Endothelial cell of umbilical vein (primary cell): Measurements from ENCODE around the gene CTXND1. TPM values are rescaled to one million over a fixed set of nuclear protein-coding genes. Genes with fewer than 3 reads are reported as not detected.

ENCODE experiments used
- BruUV-seq: library from RNA; stranded (reverse); fragments of 400-500 nt; replicated peaks from 2 replicates; lab custom pipeline; 2021; lab: Mats Ljungman, UMichigan
- CTCF ChIA-PET: fragments of 300-600, 350-600 bp; sonication (Branson Sonifier 250); formaldehyde crosslinking; loops from one replicate; lab custom pipeline; 2021; ENCODE audit warnings: antibody characterized with exemption, inconsistent platforms; lab: Charles Lee
- POLR2A ChIA-PET: fragments of 300-600, 350-600 bp; sonication (Branson Sonifier 250); formaldehyde crosslinking; loops from one replicate; lab custom pipeline; 2021; ENCODE audit warnings: antibody characterized with exemption, inconsistent platforms; lab: Charles Lee
- DNase-seq: peaks from one replicate; pipeline ENCODE4 v3.0.0-alpha.2; 2011; ENCODE audit warnings: low read depth, low spot score
- FAIRE-seq: peaks from 2 replicates; lab custom pipeline; 2011; peaks lifted over from hg19 to GRCh38; lab: Jason Lieb, UNC
- H2AFZ ChIP-seq: 2 replicates; pipeline ENCODE4 v1.6.0; 2012; ENCODE audit warnings: low read depth, low read length, control low read depth, inconsistent platforms
- H3K27ac ChIP-seq: 2 replicates; pipeline ENCODE4 v1.5.1; 2011; ENCODE audit warnings: low read depth, mild to moderate bottlenecking, control low read depth, low read length, moderate library complexity; ENCODE audit not compliant: insufficient read depth
- H3K27me3 ChIP-seq, 2 experiments: 2 replicates each; pipeline versions ENCODE4 v1.6.0 to v1.6.1; 2011; ENCODE audit warnings: low read length in 2 of 2, mixed read lengths in 1 of 2; ENCODE audit not compliant: control insufficient read depth in 2 of 2, insufficient read depth in 2 of 2
- H3K36me3 ChIP-seq, 2 experiments: 2 replicates in 1 of 2; 3 replicates in 1 of 2; pipeline ENCODE4 v1.5.1; 2011; ENCODE audit warnings: low read length in 2 of 2, mild to moderate bottlenecking in 1 of 2, moderate library complexity in 1 of 2; ENCODE audit not compliant: control insufficient read depth in 2 of 2, insufficient read depth in 2 of 2; ENCODE audit errors: extremely low read depth in 1 of 2
- H3K4me1 ChIP-seq: 3 replicates; pipeline ENCODE4 v1.5.1; 2011; ENCODE audit warnings: mild to moderate bottlenecking, low read length; ENCODE audit not compliant: control insufficient read depth, insufficient read depth; ENCODE audit errors: extremely low read depth
- H3K4me2 ChIP-seq: 2 replicates; pipeline ENCODE4 v1.6.1; 2011; ENCODE audit warnings: low read length, control low read depth, mixed read lengths; ENCODE audit not compliant: insufficient read depth
- H3K4me3 ChIP-seq, 3 experiments: fragments of 200-600 bp in 1 of 3; sonication (generic), shearing (Covaris generic) in 1 of 3; replicated peaks in 1 of 3; 2 replicates each; pipeline ENCODE4 v1.5.1; 2011 to 2016; ENCODE audit warnings: control low read depth in 3 of 3, low read length in 3 of 3, mild to moderate bottlenecking in 2 of 3, inconsistent platforms in 1 of 3, low read depth in 1 of 3, moderate library complexity in 1 of 3; ENCODE audit not compliant: insufficient read depth in 1 of 3
- H3K79me2 ChIP-seq: 2 replicates; pipeline ENCODE4 v1.6.0; 2012; ENCODE audit warnings: low read length, inconsistent platforms; ENCODE audit not compliant: control insufficient read depth, insufficient read depth
- H3K9ac ChIP-seq: replicated peaks from 2 replicates; pipeline ENCODE3; 2011; ENCODE audit warnings: low read length, control low read depth; ENCODE audit not compliant: insufficient read depth; ENCODE audit errors: extremely low read depth
- H3K9me1 ChIP-seq: replicated peaks from 3 replicates; pipeline ENCODE4 v1.6.0; 2011; ENCODE audit warnings: mild to moderate bottlenecking, low read length; ENCODE audit not compliant: control insufficient read depth, insufficient read depth; ENCODE audit errors: extremely low read depth
- H3K9me3 ChIP-seq: replicated peaks from 2 replicates; pipeline ENCODE4 v1.5.1; 2012; ENCODE audit warnings: low read length, inconsistent platforms; ENCODE audit not compliant: control insufficient read depth, insufficient read depth
- H4K20me1 ChIP-seq: replicated peaks from 2 replicates; pipeline ENCODE3; 2011; ENCODE audit warnings: mild to moderate bottlenecking, low read length; ENCODE audit not compliant: control insufficient read depth, insufficient read depth; ENCODE audit errors: extremely low read depth
- EZH2 ChIP-seq: IDR thresholded peaks from 2 replicates; pipeline ENCODE4 v1.6.1; 2012; ENCODE audit warnings: borderline replicate concordance, low read depth, mild to moderate bottlenecking, moderate library complexity, low read length, inconsistent platforms; ENCODE audit not compliant: severe bottlenecking
- FOS ChIP-seq: IDR thresholded peaks from 2 replicates; pipeline ENCODE4 v1.6.1; 2011; ENCODE audit warnings: mild to moderate bottlenecking, low read length, moderate library complexity, borderline replicate concordance; ENCODE audit not compliant: insufficient read depth
- GATA2 ChIP-seq: IDR thresholded peaks from 2 replicates; pipeline ENCODE4 v1.7.0; 2011; ENCODE audit warnings: low read depth, mild to moderate bottlenecking, moderate library complexity, mixed read lengths, low read length; ENCODE audit not compliant: insufficient read length, insufficient read depth
- JUN ChIP-seq: IDR thresholded peaks from 2 replicates; pipeline ENCODE4 v1.6.1; 2011; ENCODE audit warnings: borderline replicate concordance, low read depth; ENCODE audit not compliant: insufficient read length, insufficient read depth
- MYC ChIP-seq: IDR thresholded peaks from one replicate; pipeline ENCODE4 v1.6.1; 2011; ENCODE audit warnings: mild to moderate bottlenecking, low read depth, low read length
- POLR2A ChIP-seq: IDR thresholded peaks from 2 replicates; pipeline ENCODE4 v1.6.1; 2012; ENCODE audit warnings: low read depth, mild to moderate bottlenecking, control low read depth, low read length
- POLR2AphosphoS5 ChIP-seq: IDR thresholded peaks from 2 replicates; pipeline ENCODE4 v1.6.1; 2012; ENCODE audit warnings: low read depth, mild to moderate bottlenecking, control low read depth, low read length, moderate library complexity; ENCODE audit not compliant: insufficient read depth
- dilution Hi-C: fragments of 300-500 bp; cut with MboI; formaldehyde crosslinking; loops from one replicate; pipeline ENCODE4 v1.15.0; 2019; ENCODE audit warnings: low sequenced_read_pairs; ENCODE audit not compliant: extremely low pct_ligation_motif_present
- intact Hi-C: fragments of 100-400 bp; cut with micrococcal nuclease; formaldehyde crosslinking; loops from one replicate; pipeline ENCODE4 v1.10.0; 2022
- polyA plus RNA-seq, 4 experiments: library from polyadenylated mRNA; depleted of rRNA in 3 of 4; stranded (reverse) in 3 of 4; unstranded in 1 of 4; fragments of >200 nt; gene quantifications; 2 replicates each; pipeline versions ENCODE4 v1.2.1 to v1.2.3, GENCODE V29; 2011 to 2012; ENCODE audit warnings: missing spikeins in 1 of 4
- total RNA-seq: library from RNA; stranded (reverse); gene quantifications from 2 replicates; pipeline ENCODE4 v1.2.3, GENCODE V29; 2021
- TF ChIP-seq, protein P1 (sequence below): IDR thresholded peaks from 2 replicates; pipeline ENCODE4 v1.6.1; 2011; ENCODE audit not compliant: insufficient read depth, insufficient read length
- TF ChIP-seq, protein P2 (sequence below), 2 donors: IDR thresholded peaks; 1 replicate in 1 of 2; 2 replicates in 1 of 2; pipeline ENCODE4 v1.5.1; 2011; ENCODE audit warnings: low read length in 2 of 2, mild to moderate bottlenecking in 2 of 2, moderate library complexity in 2 of 2, control low read depth in 1 of 2, inconsistent platforms in 1 of 2, low read depth in 1 of 2; ENCODE audit not compliant: insufficient read depth in 1 of 2; ENCODE audit errors: extremely low read depth in 1 of 2

Gene CTXND1
- total and polyA plus RNA-seq, 2 donors (not counting 3 experiments of a cell fraction or from before 2014, with no cell fraction given), result not detected

DNA sequence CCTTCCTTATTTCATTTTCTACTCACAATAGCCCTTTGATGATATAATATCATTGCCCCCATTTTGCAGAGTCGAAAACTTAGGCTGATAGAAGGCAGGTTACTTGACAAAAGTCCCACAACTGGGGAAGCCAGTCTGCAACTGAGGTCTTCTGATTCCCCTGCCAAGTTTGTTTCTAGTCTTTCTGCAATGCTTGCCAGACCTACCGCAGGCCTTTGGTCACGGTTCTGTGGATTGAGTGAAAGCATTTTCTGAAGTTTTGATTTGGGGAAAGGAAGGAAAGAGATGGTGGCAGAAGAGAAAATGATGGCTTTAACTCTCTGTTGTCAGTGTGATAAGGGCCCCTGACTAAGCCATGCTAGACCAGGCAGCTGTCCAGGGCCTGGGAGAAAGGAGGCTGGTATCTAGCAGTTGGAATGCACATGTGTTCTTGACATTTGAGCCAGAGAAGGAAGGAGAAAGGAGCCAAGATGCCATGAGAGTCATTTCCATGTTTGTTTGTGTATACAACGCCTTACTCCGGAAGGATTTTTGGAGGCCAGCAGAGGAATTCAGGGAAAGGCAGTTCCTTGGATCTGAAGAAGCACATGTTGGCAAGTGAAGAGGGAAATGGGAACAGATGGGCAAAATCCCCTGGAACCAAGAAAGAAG is 69.3 kb downstream of the CTXND1 start:
- Histone ChIP-seq H3K36me3 (no peaks in the 10 kb centered on the region), H3K4me3 (no peak overlapping the region), H2AFZ (no peak overlapping the region), H3K9me3 (no peaks in the 10 kb centered on the region), H3K27ac (no peak overlapping the region), H4K20me1 (no peaks in the 10 kb centered on the region), H3K79me2 (no peaks in the 10 kb centered on the region), H3K9ac (no peak overlapping the region), H3K27me3 (no peaks in the 10 kb centered on the region), H3K4me1 (peaks cover 33% of the 10 kb centered on the region), H3K4me2 (peak overlapping the region; percentile 8), H3K9me1 (no peaks in the 10 kb centered on the region)
- DNase-seq, result peak; percentile 68
- intact Hi-C loops, result loop anchor here (1.0 kb wide), 1 partner anchor 29 kb away; no protein-coding TSS in a partner anchor
- ChIA-PET CTCF (interaction anchor here (0.8 to 2.2 kb wide), 3 partner anchors 9 to 122 kb away, joined by 3 to 5 read pairs (median 3); no protein-coding TSS in a partner anchor), POLR2A (no interaction called here)
- no TSS peak for BruUV-seq
- dilution Hi-C loops, result no loop called here
- peak; percentile 96 for FAIRE-seq
- peak; percentile 20 for TF ChIP-seq POLR2AphosphoS5
- peak; percentile 64 for TF ChIP-seq GATA2
- TF ChIP-seq MYC, result no peak
- no peak for TF ChIP-seq POLR2A
- TF ChIP-seq EZH2, result no peak
- TF ChIP-seq, protein P1, sequence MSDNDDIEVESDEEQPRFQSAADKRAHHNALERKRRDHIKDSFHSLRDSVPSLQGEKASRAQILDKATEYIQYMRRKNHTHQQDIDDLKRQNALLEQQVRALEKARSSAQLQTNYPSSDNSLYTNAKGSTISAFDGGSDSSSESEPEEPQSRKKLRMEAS, result peak; percentile 30
- TF ChIP-seq FOS, result peak; percentile 42
- TF ChIP-seq, protein P2, sequence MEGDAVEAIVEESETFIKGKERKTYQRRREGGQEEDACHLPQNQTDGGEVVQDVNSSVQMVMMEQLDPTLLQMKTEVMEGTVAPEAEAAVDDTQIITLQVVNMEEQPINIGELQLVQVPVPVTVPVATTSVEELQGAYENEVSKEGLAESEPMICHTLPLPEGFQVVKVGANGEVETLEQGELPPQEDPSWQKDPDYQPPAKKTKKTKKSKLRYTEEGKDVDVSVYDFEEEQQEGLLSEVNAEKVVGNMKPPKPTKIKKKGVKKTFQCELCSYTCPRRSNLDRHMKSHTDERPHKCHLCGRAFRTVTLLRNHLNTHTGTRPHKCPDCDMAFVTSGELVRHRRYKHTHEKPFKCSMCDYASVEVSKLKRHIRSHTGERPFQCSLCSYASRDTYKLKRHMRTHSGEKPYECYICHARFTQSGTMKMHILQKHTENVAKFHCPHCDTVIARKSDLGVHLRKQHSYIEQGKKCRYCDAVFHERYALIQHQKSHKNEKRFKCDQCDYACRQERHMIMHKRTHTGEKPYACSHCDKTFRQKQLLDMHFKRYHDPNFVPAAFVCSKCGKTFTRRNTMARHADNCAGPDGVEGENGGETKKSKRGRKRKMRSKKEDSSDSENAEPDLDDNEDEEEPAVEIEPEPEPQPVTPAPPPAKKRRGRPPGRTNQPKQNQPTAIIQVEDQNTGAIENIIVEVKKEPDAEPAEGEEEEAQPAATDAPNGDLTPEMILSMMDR (IDR thresholded peaks at IDR 0.05; ENCODE audit: extremely low read depth in 1 of 2, insufficient read depth in 1 of 2, low read depth in 1 of 2, low read length in 2 of 2), result no peak
- TF ChIP-seq JUN, result no peak
